H9 (cell line): Measurements from ENCODE around the gene RNF26. TPM values are rescaled to one million over a fixed set of nuclear protein-coding genes. Genes with fewer than 3 reads are reported as not detected.

ENCODE experiments used
- DNase-seq: peaks from one replicate; pipeline ENCODE4 v3.0.0-alpha.2; 2017
- H2AFZ ChIP-seq: one replicate; pipeline ENCODE4 v1.6.1; 2013; ENCODE audit warnings: mild to moderate bottlenecking, low read length, control low read depth, moderate library complexity
- H2AK5ac ChIP-seq: 2 replicates; pipeline ENCODE4 v1.6.1; 2013; ENCODE audit warnings: low read length, control low read depth, mixed read lengths; ENCODE audit not compliant: insufficient read length
- H2BK120ac ChIP-seq: one replicate; pipeline ENCODE4 v1.6.1; 2013; ENCODE audit warnings: low read depth, mild to moderate bottlenecking, low read length, control low read depth, inconsistent platforms; ENCODE audit not compliant: poor library complexity, severe bottlenecking
- H2BK12ac ChIP-seq: 2 replicates; pipeline ENCODE4 v1.6.1; 2013; ENCODE audit warnings: low read length, control low read depth, mixed read lengths, low read depth; ENCODE audit not compliant: insufficient read length
- H2BK15ac ChIP-seq: 2 replicates; pipeline ENCODE4 v1.6.1; 2013; ENCODE audit warnings: low read depth, low read length, control low read depth
- H2BK20ac ChIP-seq: one replicate; pipeline ENCODE4 v1.6.1; 2013; ENCODE audit warnings: low read depth, mild to moderate bottlenecking, low read length, control low read depth, inconsistent platforms; ENCODE audit not compliant: poor library complexity, severe bottlenecking
- H2BK5ac ChIP-seq: 2 replicates; pipeline ENCODE4 v1.6.1; 2013; ENCODE audit warnings: low read length, control low read depth, mixed read lengths; ENCODE audit not compliant: insufficient read length
- H3K14ac ChIP-seq: 2 replicates; pipeline ENCODE4 v1.6.1; 2013; ENCODE audit warnings: low read length, control low read depth; ENCODE audit not compliant: insufficient read depth
- H3K18ac ChIP-seq: 2 replicates; pipeline ENCODE4 v1.6.1; 2013; ENCODE audit warnings: low read depth, mild to moderate bottlenecking, mixed read lengths, low read length, control low read depth; ENCODE audit not compliant: insufficient read length
- H3K23ac ChIP-seq: 2 replicates; pipeline ENCODE4 v1.6.1; 2013; ENCODE audit warnings: low read length, control low read depth, mixed read lengths, low read depth; ENCODE audit not compliant: insufficient read length
- H3K23me2 ChIP-seq: 2 replicates; pipeline ENCODE4 v1.6.1; 2013; ENCODE audit warnings: low read depth, mild to moderate bottlenecking, mixed read lengths, low read length, control low read depth; ENCODE audit not compliant: insufficient read length, poor library complexity, severe bottlenecking
- H3K27ac ChIP-seq: 2 replicates; pipeline ENCODE4 v1.5.1; 2013; ENCODE audit warnings: low read length, control low read depth, mixed read lengths, low read depth; ENCODE audit not compliant: insufficient read length
- H3K27me3 ChIP-seq: 2 replicates; pipeline ENCODE4 v1.6.1; 2013; ENCODE audit warnings: low read length, control low read depth, inconsistent platforms; ENCODE audit not compliant: insufficient read depth
- H3K4ac ChIP-seq: 2 replicates; pipeline ENCODE4 v1.6.1; 2013; ENCODE audit warnings: low read depth, mild to moderate bottlenecking, control low read depth, inconsistent platforms, low read length, moderate library complexity
- H3K4me1 ChIP-seq: 2 replicates; pipeline ENCODE4 v1.6.1; 2013; ENCODE audit warnings: low read length, control low read depth, inconsistent platforms; ENCODE audit not compliant: insufficient read depth
- H3K4me2 ChIP-seq: 2 replicates; pipeline ENCODE4 v1.6.1; 2013; ENCODE audit warnings: low read length, control low read depth, mixed read lengths; ENCODE audit not compliant: insufficient read length, insufficient read depth
- H3K56ac ChIP-seq: 2 replicates; pipeline ENCODE4 v1.6.1; 2013; ENCODE audit warnings: low read depth, mild to moderate bottlenecking, mixed read lengths, low read length, control low read depth; ENCODE audit not compliant: insufficient read length
- H3K79me1 ChIP-seq: 2 replicates; pipeline ENCODE4 v1.6.1; 2013; ENCODE audit warnings: low read depth, mild to moderate bottlenecking, moderate library complexity, low read length, control low read depth, inconsistent platforms; ENCODE audit not compliant: insufficient read depth, poor library complexity, severe bottlenecking
- H3K79me2 ChIP-seq: 2 replicates; pipeline ENCODE4 v1.6.1; 2013; ENCODE audit warnings: low read length, control low read depth, inconsistent platforms; ENCODE audit not compliant: insufficient read depth
- H3K9ac ChIP-seq: 2 replicates; pipeline ENCODE4 v1.6.1; 2013; ENCODE audit warnings: low read length, control low read depth, mixed read lengths; ENCODE audit not compliant: insufficient read length; ENCODE audit errors: extremely low read depth
- H3K9me3 ChIP-seq: one replicate; pipeline ENCODE4 v1.6.1; 2013; ENCODE audit warnings: low read depth, low read length, inconsistent platforms; ENCODE audit not compliant: control insufficient read depth
- H3T11ph ChIP-seq: one replicate; pipeline ENCODE4 v1.6.1; 2013; ENCODE audit warnings: mild to moderate bottlenecking, low read length, control low read depth, inconsistent platforms
- H4K20me1 ChIP-seq: one replicate; pipeline ENCODE4 v1.6.1; 2013; ENCODE audit not compliant: control insufficient read depth, insufficient read length, insufficient read depth
- H4K5ac ChIP-seq: 2 replicates; pipeline ENCODE4 v1.6.1; 2013; ENCODE audit warnings: low read depth, mild to moderate bottlenecking, mixed read lengths, low read length, control low read depth; ENCODE audit not compliant: insufficient read length
- H4K8ac ChIP-seq: replicated peaks from 2 replicates; pipeline ENCODE4 v1.6.1; 2013; ENCODE audit warnings: low read length, control low read depth, mixed read lengths, low read depth; ENCODE audit not compliant: insufficient read length
- H4K91ac ChIP-seq: 2 replicates; pipeline ENCODE4 v1.6.1; 2013; ENCODE audit warnings: low read depth, mild to moderate bottlenecking, moderate library complexity, mixed read lengths, low read length, control low read depth; ENCODE audit not compliant: insufficient read length
- H3K27ac Mint-ChIP-seq, 3 experiments: 2 replicates in 2 of 3; 3 replicates in 1 of 3; pipeline ENCODE4 v1.8.0; 2020 to 2021; ENCODE audit warnings: mixed read lengths in 3 of 3, mild to moderate bottlenecking in 1 of 3, moderate library complexity in 1 of 3
- H3K27me3 Mint-ChIP-seq: 2 replicates; pipeline ENCODE4 v1.8.0; 2021; ENCODE audit warnings: low read depth, mild to moderate bottlenecking, moderate library complexity, mixed read lengths
- H3K36me3 Mint-ChIP-seq, 3 experiments: 2 replicates in 2 of 3; 3 replicates in 1 of 3; pipeline ENCODE4 v1.8.0; 2020 to 2021; ENCODE audit warnings: low read depth in 3 of 3, mixed read lengths in 3 of 3; ENCODE audit not compliant: insufficient read depth in 1 of 3
- H3K4me1 Mint-ChIP-seq, 2 experiments: 2 replicates each; pipeline ENCODE4 v1.8.0; 2020; ENCODE audit warnings: mixed read lengths in 2 of 2
- H3K4me3 Mint-ChIP-seq, 2 experiments: 2 replicates in 1 of 2; 3 replicates in 1 of 2; pipeline ENCODE4 v1.8.0; 2020 to 2021; ENCODE audit warnings: mild to moderate bottlenecking in 2 of 2, mixed read lengths in 2 of 2, moderate library complexity in 1 of 2
- H3K9me3 Mint-ChIP-seq, 2 experiments: 2 replicates in 1 of 2; 3 replicates in 1 of 2; pipeline ENCODE4 v1.8.0; 2020; ENCODE audit warnings: mild to moderate bottlenecking in 2 of 2, mixed read lengths in 2 of 2, moderate library complexity in 1 of 2
- WGBS: extraction: QIAGEN DNeasy Blood & Tissue Kit; methylation state at CpG from one replicate; pipeline ENCODE4 v1.1.7; 2013; ENCODE audit warnings: missing lambda C conversion rate, low lambda C conversion rate, mixed read lengths; ENCODE audit not compliant: insufficient read length; ENCODE audit errors: extremely low coverage; 5-methylcytosine and 5-hydroxymethylcytosine counted together
- total RNA-seq: library from RNA; stranded (reverse); gene quantifications from 2 replicates; pipeline ENCODE4 v1.2.1, GENCODE V29; 2021
- TF ChIP-seq, protein P1 (sequence below): fragments of 200-600 bp; sonication (generic); conservative IDR thresholded peaks from 3 replicates; pipeline ENCODE4 v1.8.0; 2021; ENCODE audit warnings: antibody characterized with exemption, mild to moderate bottlenecking

RNF26 gene
- total RNA-seq, 1 experiment from 2014 or later = 57.6 TPM

DNA sequence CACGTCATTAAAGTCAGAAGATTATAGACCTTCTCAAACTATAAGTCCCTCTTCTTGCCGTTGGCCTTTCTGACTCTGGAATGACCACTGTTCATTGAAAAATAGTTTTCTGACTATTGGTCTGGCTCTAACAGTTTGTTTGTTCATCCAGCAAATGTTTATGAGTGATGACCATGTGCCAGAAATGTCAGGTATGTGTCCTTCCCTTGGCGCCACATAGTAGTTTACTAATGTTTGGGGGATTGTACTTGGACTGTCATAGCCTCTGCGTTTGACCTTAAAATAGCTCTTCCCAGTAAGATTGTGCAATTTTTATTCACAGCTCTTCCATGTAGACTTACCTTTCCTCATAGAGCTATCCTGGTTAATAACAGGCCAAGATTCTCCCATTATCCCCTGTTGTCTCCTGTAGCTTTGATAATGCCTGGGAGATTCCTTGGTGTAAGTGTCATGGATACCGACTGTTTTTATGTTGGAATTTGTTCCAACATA, 31.1 kb upstream of the RNF26 start:
- H2BK120ac ChIP-seq = no peak overlapping the region
- peaks cover 10 to 18% of the 10 kb centered on the region in 2 experiments; a peak in 3 of 4 replicates for H3K4me1 Mint-ChIP-seq
- WGBS = no CpG with 5 or more reads among the region's 5 CpGs

More for the DNA sequence above, 31.1 kb upstream of the RNF26 start:
- H3K23ac ChIP-seq = no peak overlapping the region
- H4K5ac ChIP-seq = no peak overlapping the region
- H4K91ac ChIP-seq = no peak overlapping the region
- H3K27ac ChIP-seq = no peak overlapping the region
- no peak overlapping the region for H2BK15ac ChIP-seq
- no peak overlapping the region for H2AK5ac ChIP-seq
- no peak overlapping the region for H3K4me2 ChIP-seq
- Mint-ChIP-seq H3K9me3 (no peaks in the 10 kb centered on the region), H3K27me3 (no peaks in the 10 kb centered on the region), H3K36me3 (peaks cover 16 to 71% (median 64%) of the 10 kb centered on the region in 3 experiments; a peak in 6 of 7 replicates), H3K4me3 (no peak overlapping the region), H3K27ac (no peak overlapping the region)
- H3K56ac ChIP-seq = no peak overlapping the region
- H2AFZ ChIP-seq = no peak overlapping the region
- H2BK20ac ChIP-seq = no peak overlapping the region
- H3K9ac ChIP-seq = no peak overlapping the region
- H3K79me1 ChIP-seq = no peaks in the 10 kb centered on the region
- no peak overlapping the region for H2BK5ac ChIP-seq
- H3K18ac ChIP-seq = no peak overlapping the region
- no peak overlapping the region for H2BK12ac ChIP-seq
- no peaks in the 10 kb centered on the region for H3K9me3 ChIP-seq
- H3K4ac ChIP-seq = no peak overlapping the region
- H3K23me2 ChIP-seq = no peaks in the 10 kb centered on the region
- no peak overlapping the region for H3T11ph ChIP-seq
- no peak for DNase-seq
- TF ChIP-seq, protein P1, sequence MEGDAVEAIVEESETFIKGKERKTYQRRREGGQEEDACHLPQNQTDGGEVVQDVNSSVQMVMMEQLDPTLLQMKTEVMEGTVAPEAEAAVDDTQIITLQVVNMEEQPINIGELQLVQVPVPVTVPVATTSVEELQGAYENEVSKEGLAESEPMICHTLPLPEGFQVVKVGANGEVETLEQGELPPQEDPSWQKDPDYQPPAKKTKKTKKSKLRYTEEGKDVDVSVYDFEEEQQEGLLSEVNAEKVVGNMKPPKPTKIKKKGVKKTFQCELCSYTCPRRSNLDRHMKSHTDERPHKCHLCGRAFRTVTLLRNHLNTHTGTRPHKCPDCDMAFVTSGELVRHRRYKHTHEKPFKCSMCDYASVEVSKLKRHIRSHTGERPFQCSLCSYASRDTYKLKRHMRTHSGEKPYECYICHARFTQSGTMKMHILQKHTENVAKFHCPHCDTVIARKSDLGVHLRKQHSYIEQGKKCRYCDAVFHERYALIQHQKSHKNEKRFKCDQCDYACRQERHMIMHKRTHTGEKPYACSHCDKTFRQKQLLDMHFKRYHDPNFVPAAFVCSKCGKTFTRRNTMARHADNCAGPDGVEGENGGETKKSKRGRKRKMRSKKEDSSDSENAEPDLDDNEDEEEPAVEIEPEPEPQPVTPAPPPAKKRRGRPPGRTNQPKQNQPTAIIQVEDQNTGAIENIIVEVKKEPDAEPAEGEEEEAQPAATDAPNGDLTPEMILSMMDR = no peak
- no peaks in the 10 kb centered on the region for H3K27me3 ChIP-seq
- H3K14ac ChIP-seq = no peak overlapping the region
- H4K20me1 ChIP-seq = no peaks in the 10 kb centered on the region
- H3K4me1 ChIP-seq = no peaks in the 10 kb centered on the region
- H4K8ac ChIP-seq = no peak overlapping the region
- H3K79me2 ChIP-seq = no peaks in the 10 kb centered on the region
